PC-3 (cell line): ENCODE data around the gene DLG5. TPM values are rescaled to one million over a fixed set of nuclear protein-coding genes. Genes with fewer than 3 reads are reported as not detected.

ENCODE experiments used
- ATAC-seq: fragments of 200-7000 bp; cut with Tn5 transposase; 2 replicates; pipeline ENCODE4 v1.9.1; 2020; ENCODE audit warnings: mild to moderate bottlenecking, moderate library complexity
- BruUV-seq: library from RNA; stranded (reverse); fragments of 400-500 nt; replicated peaks from 2 replicates; lab custom pipeline; 2021; lab: Mats Ljungman, UMichigan
- CTCF ChIA-PET: fragments of 300-600 bp; sonication (Branson Sonifier 250); formaldehyde crosslinking; loops from one replicate; lab custom pipeline; 2022; ENCODE audit warnings: antibody characterized with exemption; lab: Charles Lee
- POLR2A ChIA-PET: fragments of 300-600 bp; sonication (Branson Sonifier 250); formaldehyde crosslinking; loops from one replicate; lab custom pipeline; 2022; ENCODE audit warnings: antibody characterized with exemption; ENCODE audit not compliant: unreplicated experiment; lab: Charles Lee
- DNase-seq: peaks from one replicate; pipeline ENCODE4 v3.0.0-alpha.2; 2015
- H2AFZ ChIP-seq: fragments of 300-600 bp; sonication (generic); 2 replicates; pipeline ENCODE4 v1.6.0; 2016; ENCODE audit warnings: antibody characterized with exemption, low read length
- H3F3A ChIP-seq: fragments of 300-600 bp; sonication (generic); one replicate; pipeline ENCODE4 v1.6.0; 2017; ENCODE audit warnings: antibody characterized with exemption, low read length, control low read depth, mild to moderate bottlenecking; ENCODE audit not compliant: unreplicated experiment
- H3K27ac ChIP-seq: fragments of 300-600 bp; sonication (generic); 2 replicates; pipeline ENCODE4 v1.5.1; 2016; ENCODE audit warnings: mild to moderate bottlenecking, low read length
- H3K27me3 ChIP-seq: fragments of 300-600 bp; sonication (generic); 2 replicates; pipeline ENCODE4 v1.6.1; 2016; ENCODE audit warnings: low read length, mixed read lengths
- H3K36me3 ChIP-seq: fragments of 300-600 bp; sonication (generic); 2 replicates; pipeline ENCODE4 v1.6.1; 2016; ENCODE audit warnings: low read depth, mixed run types, low read length, mixed read lengths
- H3K4me1 ChIP-seq: fragments of 300-600 bp; sonication (generic); 2 replicates; pipeline ENCODE4 v1.5.1; 2016; ENCODE audit warnings: low read length; ENCODE audit not compliant: insufficient read depth
- H3K4me2 ChIP-seq: fragments of 300-600 bp; sonication (generic); 2 replicates; pipeline ENCODE4 v1.6.0; 2016; ENCODE audit warnings: low read length
- H3K4me3 ChIP-seq: fragments of 300-600 bp; sonication (generic); 2 replicates; pipeline ENCODE4 v1.5.1; 2016; ENCODE audit warnings: mild to moderate bottlenecking, low read length, mixed read lengths
- H3K79me2 ChIP-seq: fragments of 300-600 bp; sonication (generic); 2 replicates; pipeline ENCODE4 v1.6.1; 2017; ENCODE audit warnings: low read length, mixed read lengths
- H3K9ac ChIP-seq: fragments of 300-600 bp; sonication (generic); 2 replicates; pipeline ENCODE4 v1.6.0; 2016; ENCODE audit warnings: mild to moderate bottlenecking, low read length
- H3K9me2 ChIP-seq: fragments of 300-600 bp; sonication (generic); replicated peaks from 2 replicates; pipeline ENCODE4 v1.6.1; 2016; ENCODE audit warnings: mixed run types, low read length, mixed read lengths
- H3K9me3 ChIP-seq: fragments of 300-600 bp; sonication (generic); 2 replicates; pipeline ENCODE4 v1.6.1; 2016; ENCODE audit warnings: low read length, mixed read lengths
- H4K20me1 ChIP-seq: fragments of 300-600 bp; sonication (generic); 2 replicates; pipeline ENCODE4 v1.6.1; 2016; ENCODE audit warnings: low read length, mixed read lengths
- EZH2 ChIP-seq: fragments of 300-600 bp; sonication (generic); IDR thresholded peaks from one replicate; pipeline ENCODE4 v1.6.1; 2017; ENCODE audit warnings: antibody characterized with exemption, mild to moderate bottlenecking, low read length; ENCODE audit not compliant: unreplicated experiment
- EZH2phosphoT487 ChIP-seq: fragments of 300-600 bp; sonication (generic); IDR thresholded peaks from 2 replicates; pipeline ENCODE4 v1.6.1; 2018; ENCODE audit warnings: mild to moderate bottlenecking, antibody characterized with exemption, low read length, borderline replicate concordance
- intact Hi-C: fragments of 100-400 bp; cut with micrococcal nuclease; formaldehyde crosslinking; loops from 2 replicates; pipeline ENCODE4 v1.9.0; 2023
- total RNA-seq: library from RNA; depleted of rRNA; stranded (reverse); fragments of >200 nt; gene quantifications from 2 replicates; pipeline ENCODE4 v1.2.3, GENCODE V29; 2014
- TF ChIP-seq, protein P1 (sequence below): fragments of 300-600 bp; sonication (generic); conservative IDR thresholded peaks from 2 replicates; pipeline ENCODE4 v1.5.1; 2017; ENCODE audit warnings: antibody characterized with exemption, low read depth, mild to moderate bottlenecking, low read length

Gene DLG5
- total RNA-seq, 1 experiment from 2014 or later: 118 TPM

DNA sequence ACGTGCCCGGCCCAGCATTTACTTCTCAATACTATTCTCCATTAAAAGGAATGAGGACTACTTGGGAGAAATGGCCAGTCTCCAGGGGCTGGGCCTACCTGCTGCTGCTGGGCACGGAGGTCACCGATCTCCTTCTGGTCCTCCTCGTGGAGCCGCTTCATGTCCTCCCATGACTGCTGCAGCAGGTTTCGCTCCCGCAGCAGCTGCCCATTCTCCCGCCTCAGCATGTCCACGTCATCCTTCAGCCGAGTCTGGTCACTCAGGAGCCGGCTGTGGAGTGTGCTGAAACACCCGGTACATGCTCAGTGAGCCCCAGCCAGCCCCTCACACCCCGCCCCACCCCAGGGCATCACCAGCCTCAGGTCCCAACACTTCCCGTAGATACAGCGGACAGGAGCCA, 73.3 kb downstream of the DLG5 start:
- POLR2A ChIA-PET: no interaction called here
- TF ChIP-seq EZH2phosphoT487 (no peak), EZH2 (no peak)
- Histone ChIP-seq H3K27me3 (no peaks in the 10 kb centered on the region), H3K36me3 (peaks cover 33% of the 10 kb centered on the region), H4K20me1 (no peaks in the 10 kb centered on the region), H3K9me2 (no peaks in the 10 kb centered on the region), H2AFZ (no peak overlapping the region), H3K4me3 (no peak overlapping the region), H3K4me1 (peaks cover 9% of the 10 kb centered on the region; the same call in 1 of the 2 replicates), H3F3A (no peaks in the 10 kb centered on the region), H3K9me3 (no peaks in the 10 kb centered on the region), H3K79me2 (no peaks in the 10 kb centered on the region), H3K9ac (no peak overlapping the region), H3K27ac (no peak overlapping the region), H3K4me2 (no peak overlapping the region)
- ATAC-seq: no peak
- CTCF ChIA-PET: no interaction called here
- BruUV-seq: no TSS peak
- DNase-seq: no peak
- intact Hi-C loops: no loop called here

DNA sequence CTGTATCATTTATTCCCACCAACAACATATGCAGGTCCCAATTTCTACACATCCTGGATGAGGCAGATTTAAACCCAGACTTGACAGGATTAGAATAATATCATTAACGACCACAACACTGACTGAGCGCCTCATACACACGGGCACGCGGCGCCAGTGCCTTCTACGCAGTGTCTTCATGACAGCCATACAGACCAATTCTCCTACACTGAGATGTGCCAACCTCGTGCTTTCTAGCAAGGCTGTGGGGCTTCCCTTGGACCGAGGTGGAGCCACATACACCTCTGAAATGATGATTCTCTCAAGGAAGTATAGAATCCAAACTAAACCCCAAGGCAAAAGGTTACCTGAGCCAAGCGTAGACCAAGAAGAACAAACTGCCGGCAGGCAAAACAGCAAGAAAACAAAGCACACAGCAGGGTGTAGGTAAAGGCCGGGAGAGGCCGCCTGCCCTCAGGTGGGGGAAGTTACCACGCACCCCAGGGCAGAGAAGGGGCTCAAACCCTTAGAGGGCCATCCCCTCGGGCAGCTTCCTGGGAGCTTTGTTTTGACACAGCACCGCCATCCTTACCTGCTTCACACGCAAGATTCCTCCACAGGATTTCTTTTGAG, 75.8 kb downstream of the DLG5 start:
- Histone ChIP-seq H3K9me3 (no peaks in the 10 kb centered on the region), H3K9ac (no peak overlapping the region), H3K4me2 (no peak overlapping the region), H3K36me3 (peaks cover 36% of the 10 kb centered on the region), H4K20me1 (no peaks in the 10 kb centered on the region), H3K4me3 (no peak overlapping the region), H3F3A (no peaks in the 10 kb centered on the region), H2AFZ (no peak overlapping the region), H3K27me3 (no peaks in the 10 kb centered on the region), H3K79me2 (no peaks in the 10 kb centered on the region), H3K27ac (no peak overlapping the region), H3K4me1 (peaks cover 18% of the 10 kb centered on the region), H3K9me2 (no peaks in the 10 kb centered on the region)
- ATAC-seq (no peak), DNase-seq (no peak)
- CTCF ChIA-PET: no interaction called here
- intact Hi-C loops: no loop called here
- no TSS peak for BruUV-seq
- POLR2A ChIA-PET: no interaction called here
- TF ChIP-seq, protein P1, sequence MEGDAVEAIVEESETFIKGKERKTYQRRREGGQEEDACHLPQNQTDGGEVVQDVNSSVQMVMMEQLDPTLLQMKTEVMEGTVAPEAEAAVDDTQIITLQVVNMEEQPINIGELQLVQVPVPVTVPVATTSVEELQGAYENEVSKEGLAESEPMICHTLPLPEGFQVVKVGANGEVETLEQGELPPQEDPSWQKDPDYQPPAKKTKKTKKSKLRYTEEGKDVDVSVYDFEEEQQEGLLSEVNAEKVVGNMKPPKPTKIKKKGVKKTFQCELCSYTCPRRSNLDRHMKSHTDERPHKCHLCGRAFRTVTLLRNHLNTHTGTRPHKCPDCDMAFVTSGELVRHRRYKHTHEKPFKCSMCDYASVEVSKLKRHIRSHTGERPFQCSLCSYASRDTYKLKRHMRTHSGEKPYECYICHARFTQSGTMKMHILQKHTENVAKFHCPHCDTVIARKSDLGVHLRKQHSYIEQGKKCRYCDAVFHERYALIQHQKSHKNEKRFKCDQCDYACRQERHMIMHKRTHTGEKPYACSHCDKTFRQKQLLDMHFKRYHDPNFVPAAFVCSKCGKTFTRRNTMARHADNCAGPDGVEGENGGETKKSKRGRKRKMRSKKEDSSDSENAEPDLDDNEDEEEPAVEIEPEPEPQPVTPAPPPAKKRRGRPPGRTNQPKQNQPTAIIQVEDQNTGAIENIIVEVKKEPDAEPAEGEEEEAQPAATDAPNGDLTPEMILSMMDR: no peak
- TF ChIP-seq EZH2phosphoT487 (no peak), EZH2 (no peak)

DNA sequence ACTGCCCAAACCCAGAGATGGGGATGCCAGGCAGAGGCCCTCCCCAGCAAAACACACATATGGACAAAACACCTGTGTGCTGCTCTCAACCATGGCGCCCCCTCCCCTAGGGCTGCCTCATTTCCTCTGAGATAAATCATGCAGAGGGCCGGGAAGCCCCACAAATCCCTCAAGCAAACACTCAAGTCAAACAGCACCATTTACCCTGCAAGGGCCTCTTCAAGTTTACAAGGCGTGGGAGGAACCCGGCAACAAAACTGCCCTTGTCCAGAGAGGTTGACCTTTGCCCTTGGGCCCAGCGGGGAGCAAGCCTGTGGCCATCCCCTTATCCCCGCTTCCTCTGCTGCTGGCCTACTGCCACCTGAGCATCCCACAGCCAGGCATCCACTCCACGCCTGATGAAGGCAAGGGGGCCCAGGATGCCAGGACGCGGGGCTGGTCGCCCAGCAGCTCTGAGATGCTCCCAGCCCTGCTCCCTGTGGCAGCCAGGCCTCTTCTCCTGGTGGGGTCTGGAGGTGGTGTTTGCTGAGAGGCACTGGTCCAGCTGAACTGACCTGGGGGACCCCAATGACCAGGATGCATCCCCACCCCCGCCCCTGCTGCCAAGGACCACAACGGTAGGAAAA, 77.4 kb downstream of the DLG5 start:
- no peak for DNase-seq
- Histone ChIP-seq H3K79me2 (no peaks in the 10 kb centered on the region), H3K9me2 (no peaks in the 10 kb centered on the region), H3K9ac (no peak overlapping the region), H3K36me3 (peaks cover 33% of the 10 kb centered on the region), H3K27ac (no peak overlapping the region), H4K20me1 (no peaks in the 10 kb centered on the region), H2AFZ (no peak overlapping the region), H3K4me1 (peaks cover 30% of the 10 kb centered on the region), H3K27me3 (no peaks in the 10 kb centered on the region), H3K4me3 (no peak overlapping the region), H3K4me2 (no peak overlapping the region), H3F3A (peaks cover 5% of the 10 kb centered on the region), H3K9me3 (no peaks in the 10 kb centered on the region)
- POLR2A ChIA-PET: no interaction called here
- CTCF ChIA-PET: no interaction called here
- BruUV-seq: no TSS peak
- peak; percentile 16 for ATAC-seq
- no peak for TF ChIP-seq EZH2
- no peak for TF ChIP-seq EZH2phosphoT487
- TF ChIP-seq, protein P1: no peak
- intact Hi-C loops: loop anchor here (5.0 kb wide), 2 partner anchors 63 to 682 kb away; no protein-coding TSS in a partner anchor
